ENCODE results near the gene ACTL7B. TPM values are rescaled to one million over a fixed set of nuclear protein-coding genes. Genes with fewer than 3 reads are reported as not detected.
"Not testable (repeated sequence)": the region's sequence is repeated elsewhere in the genome, so short reads cannot be mapped to it uniquely, and the experiment has no call there.

The ACTL7B gene
- total RNA-seq, 4 donors from 2014 or later, result not detected

GRCh38 chr9:108850293-108850897, 5.4 kb downstream of the ACTL7B start:
- H3K4me1 ChIP-seq, result peaks cover 0 to 17% (median under 1%) of the 10 kb centered on the region in 3 donors
- no peaks in the 10 kb centered on the region for H3K36me3 ChIP-seq
- H3K4me3 ChIP-seq, result no peak overlapping the region
- TF ChIP-seq CTCF (IDR thresholded peaks at IDR 0.05) (peak in 3 of 6 experiments; percentile 4 to 37 (median 23)), POLR2A (IDR thresholded peaks at IDR 0.05) (no peak)
- no peaks in the 10 kb centered on the region for H3K27me3 ChIP-seq
- H3K9me3 ChIP-seq, result no peaks in the 10 kb centered on the region
- intact Hi-C loops (cut with DNase I), result no loop called here
- 75 to 83% methylated on average over 3 of the region's 3 CpGs for WGBS, 2 donors
- DNase-seq, result no peak
- H3K27ac ChIP-seq, result no peak overlapping the region

- intact Hi-C loops (cut with DNase I); H3K27me3 ChIP-seq; H3K9me3 ChIP-seq; H3K27ac ChIP-seq; DNase-seq; H3K36me3 ChIP-seq; H3K4me3 ChIP-seq: not testable (repeated sequence)
- H3K4me1 ChIP-seq, result peaks cover 7 to 32% (median 8%) of the 10 kb centered on the region in 3 donors
- 88 to 97% methylated on average over 4 to 8 of the region's 8 CpGs for WGBS, 2 donors
Measured at GRCh38 chr9:108848296-108848695, 7.5 kb downstream of the ACTL7B start.

GRCh38 chr9:108845947-108846346, 9.8 kb downstream of the ACTL7B start:
- Histone ChIP-seq H3K36me3 (no peaks in the 10 kb centered on the region), H3K4me3 (no peak overlapping the region), H3K27ac (no peak overlapping the region), H3K9me3 (no peaks in the 10 kb centered on the region), H3K4me1 (peaks cover 7 to 32% (median 8%) of the 10 kb centered on the region in 3 donors), H3K27me3 (no peaks in the 10 kb centered on the region)
- no peak for TF ChIP-seq POLR2A (IDR thresholded peaks at IDR 0.05)
- TF ChIP-seq CTCF (IDR thresholded peaks at IDR 0.05), result no peak
- intact Hi-C loops (cut with DNase I), result no loop called here
- DNase-seq, result no peak
- 58 to 70% methylated on average over 2 of the region's 2 CpGs for WGBS, 2 donors

GRCh38 chr9:108845507-108845906, 10.3 kb downstream of the ACTL7B start:
- intact Hi-C loops (cut with DNase I), result no loop called here
- 28 to 49% methylated on average over 4 to 5 of the region's 5 CpGs for WGBS, 2 donors
- Histone ChIP-seq H3K4me1 (peaks cover 7 to 32% (median 8%) of the 10 kb centered on the region in 3 donors), H3K27ac (no peak overlapping the region), H3K36me3 (no peaks in the 10 kb centered on the region), H3K9me3 (no peaks in the 10 kb centered on the region), H3K4me3 (no peak overlapping the region), H3K27me3 (no peaks in the 10 kb centered on the region)
- DNase-seq, result no peak
- no peak for TF ChIP-seq POLR2A (IDR thresholded peaks at IDR 0.05)
- TF ChIP-seq CTCF (IDR thresholded peaks at IDR 0.05), result no peak

GRCh38 chr9:108844856-108845255, 10.9 kb downstream of the ACTL7B start:
- Histone ChIP-seq H3K27me3 (no peaks in the 10 kb centered on the region), H3K4me1 (peaks cover 7 to 32% (median 8%) of the 10 kb centered on the region in 3 donors), H3K27ac (no peak overlapping the region), H3K9me3 (no peaks in the 10 kb centered on the region), H3K4me3 (no peak overlapping the region), H3K36me3 (no peaks in the 10 kb centered on the region)
- WGBS, 2 donors, result 30 to 46% methylated on average over 2 of the region's 2 CpGs
- intact Hi-C loops (cut with DNase I), result no loop called here
- DNase-seq, result no peak
- TF ChIP-seq POLR2A (IDR thresholded peaks at IDR 0.05) (no peak), CTCF (IDR thresholded peaks at IDR 0.05) (no peak)

GRCh38 chr9:108844391-108844790, 11.4 kb downstream of the ACTL7B start:
- 31 to 59% methylated on average over 2 of the region's 2 CpGs for WGBS, 2 donors
- TF ChIP-seq CTCF (IDR thresholded peaks at IDR 0.05), result no peak
- no peak for TF ChIP-seq POLR2A (IDR thresholded peaks at IDR 0.05)
- intact Hi-C loops (cut with DNase I), result no loop called here
- Histone ChIP-seq H3K4me1 (peaks cover 7 to 31% (median 8%) of the 10 kb centered on the region in 3 donors), H3K27ac (no peak overlapping the region), H3K9me3 (no peaks in the 10 kb centered on the region), H3K36me3 (no peaks in the 10 kb centered on the region), H3K4me3 (no peak overlapping the region), H3K27me3 (no peaks in the 10 kb centered on the region)
- DNase-seq, result no peak
